HCT116 (cell line): ENCODE results near the gene FILIP1. TPM values are rescaled to one million over a fixed set of nuclear protein-coding genes. Genes with fewer than 3 reads are reported as not detected.

Experiments used
- ATAC-seq: fragments of 200-7000 bp; cut with Tn5 transposase; 2 replicates; pipeline ENCODE4 v1.9.1; 2020; ENCODE audit warnings: mild to moderate bottlenecking, moderate library complexity
- BruUV-seq: library from RNA; stranded (reverse); fragments of 400-500 nt; replicated peaks from 2 replicates; lab custom pipeline; 2021; lab: Mats Ljungman, UMichigan
- CTCF ChIA-PET: fragments of 300-600 bp; sonication (Branson Sonifier 250); formaldehyde crosslinking; loops from one replicate; lab custom pipeline; 2021; ENCODE audit warnings: antibody characterized with exemption; lab: Charles Lee
- POLR2A ChIA-PET: fragments of 300-600, 350-600 bp; sonication (Branson Sonifier 250); formaldehyde crosslinking; loops from one replicate; lab custom pipeline; 2021; ENCODE audit warnings: antibody characterized with exemption; lab: Charles Lee
- RAD21 ChIA-PET, 2 experiments: fragments of 300-600 bp; sonication (Branson Sonifier 250); formaldehyde crosslinking; loops; one replicate each; lab custom pipeline; 2023; ENCODE audit warnings: low total read pairs in 2 of 2; ENCODE audit not compliant: uncharacterized antibody in 2 of 2, unreplicated experiment in 2 of 2, low non-redundant PET in 1 of 2; lab: Charles Lee
- DNase-seq: peaks from one replicate; pipeline ENCODE4 v3.0.0-alpha.2; 2010; ENCODE audit warnings: low read depth, low spot score
- H2AFZ ChIP-seq: fragments of 200-600 bp; shearing (Covaris generic), sonication (generic); 2 replicates; pipeline ENCODE4 v1.6.1; 2017; ENCODE audit warnings: low read depth, mixed run types, mixed read lengths, antibody characterized with exemption, low read length; ENCODE audit not compliant: poor library complexity, severe bottlenecking
- H3K27ac ChIP-seq: 2 replicates; pipeline ENCODE4 v1.5.1; 2012; ENCODE audit warnings: low read depth, low read length
- H3K27me3 ChIP-seq: fragments of 200-600 bp; sonication (generic); 2 replicates; pipeline ENCODE4 v1.6.1; 2016; ENCODE audit warnings: mixed run types, low read length, mixed read lengths; ENCODE audit not compliant: insufficient read depth
- H3K36me3 ChIP-seq, 2 experiments: fragments of 200-500 bp in 1 of 2; fragments of 200-600 bp in 1 of 2; sonication (Bioruptor generic) in 1 of 2; sonication (generic) in 1 of 2; 2 replicates each; pipeline versions ENCODE4 v1.5.1 to v1.6.1; 2014 to 2016; ENCODE audit warnings: low read length in 2 of 2, inconsistent platforms in 1 of 2, mixed read lengths in 1 of 2, mixed run types in 1 of 2; ENCODE audit not compliant: insufficient read depth in 2 of 2, control insufficient read depth in 1 of 2
- H3K4me1 ChIP-seq, 2 experiments: fragments of 200-600 bp in 1 of 2; sonication (generic) in 1 of 2; 2 replicates each; pipeline versions ENCODE4 v1.5.1 to v1.6.1; 2012 to 2017; ENCODE audit warnings: low read length in 2 of 2, inconsistent platforms in 1 of 2, mild to moderate bottlenecking in 1 of 2, mixed read lengths in 1 of 2, mixed run types in 1 of 2, moderate library complexity in 1 of 2; ENCODE audit not compliant: insufficient read depth in 2 of 2, control insufficient read depth in 1 of 2
- H3K4me2 ChIP-seq: fragments of 200-600 bp; sonication (generic); 2 replicates; pipeline ENCODE4 v1.6.1; 2017; ENCODE audit warnings: mixed run types, low read length, mixed read lengths
- H3K4me3 ChIP-seq, 2 experiments: fragments of 200-600 bp in 1 of 2; sonication (generic) in 1 of 2; replicated peaks in 1 of 2; 2 replicates each; pipeline ENCODE4 v1.5.1; 2011 to 2016; ENCODE audit warnings: low read length in 2 of 2, control low read depth in 1 of 2, low read depth in 1 of 2, mild to moderate bottlenecking in 1 of 2, mixed read lengths in 1 of 2, mixed run types in 1 of 2
- H3K79me2 ChIP-seq: fragments of 200-600 bp; sonication (generic); 2 replicates; pipeline ENCODE4 v1.6.1; 2017; ENCODE audit warnings: mild to moderate bottlenecking, mixed run types, low read length, moderate library complexity, mixed read lengths; ENCODE audit not compliant: insufficient read depth
- H3K9ac ChIP-seq: fragments of 200-600 bp; sonication (generic); 2 replicates; pipeline ENCODE4 v1.6.1; 2016; ENCODE audit warnings: low read length, mixed read lengths
- H3K9me2 ChIP-seq: fragments of 200-600 bp; sonication (generic), shearing (Covaris generic); 2 replicates; pipeline ENCODE4 v1.6.1; 2017; ENCODE audit warnings: mixed run types, mild to moderate bottlenecking, moderate library complexity; ENCODE audit not compliant: insufficient read depth
- H3K9me3 ChIP-seq, 2 experiments: fragments of 200-500 bp in 1 of 2; fragments of 200-600 bp in 1 of 2; sonication (Bioruptor generic) in 1 of 2; sonication (generic) in 1 of 2; 2 replicates each; pipeline ENCODE4 v1.6.1; 2014 to 2017; ENCODE audit warnings: low read length in 2 of 2, mixed read lengths in 2 of 2, inconsistent platforms in 1 of 2, low read depth in 1 of 2, mild to moderate bottlenecking in 1 of 2, mixed run types in 1 of 2, moderate library complexity in 1 of 2; ENCODE audit not compliant: control insufficient read depth in 1 of 2, insufficient read depth in 1 of 2
- H4K20me1 ChIP-seq: fragments of 200-600 bp; sonication (generic), shearing (Covaris generic); 2 replicates; pipeline ENCODE4 v1.6.1; 2017; ENCODE audit warnings: mixed run types, mild to moderate bottlenecking, moderate library complexity; ENCODE audit not compliant: insufficient read depth
- CEBPB ChIP-seq: IDR thresholded peaks from 2 replicates; pipeline ENCODE4 v1.6.1; 2012; ENCODE audit warnings: low read depth
- EGR1 ChIP-seq: IDR thresholded peaks from 2 replicates; pipeline ENCODE4 v1.6.1; 2012; ENCODE audit warnings: low read depth
- ELF1 ChIP-seq: IDR thresholded peaks from 2 replicates; pipeline ENCODE4 v1.6.1; 2012; ENCODE audit warnings: low read depth, borderline replicate concordance
- EZH2 ChIP-seq: fragments of 200-600 bp; sonication (generic); IDR thresholded peaks from 2 replicates; pipeline ENCODE4 v1.6.1; 2017; ENCODE audit warnings: antibody characterized with exemption, mixed run types
- EZH2phosphoT487 ChIP-seq: fragments of 200-600 bp; IDR thresholded peaks from 2 replicates; pipeline ENCODE4 v1.6.1; 2018; ENCODE audit warnings: antibody characterized with exemption, borderline replicate concordance
- JUND ChIP-seq: IDR thresholded peaks from 2 replicates; pipeline ENCODE4 v1.6.1; 2012
- POLR2A ChIP-seq: IDR thresholded peaks from 2 replicates; pipeline ENCODE4 v1.7.0; 2011; ENCODE audit warnings: borderline replicate concordance; ENCODE audit not compliant: insufficient read depth, insufficient read length; ENCODE audit errors: extremely low read depth
- POLR2AphosphoS5 ChIP-seq: IDR thresholded peaks from 2 replicates; pipeline ENCODE4 v1.6.1; 2011; ENCODE audit warnings: mild to moderate bottlenecking, low read depth, low read length, moderate library complexity
- RAD21 ChIP-seq: IDR thresholded peaks from 2 replicates; pipeline ENCODE4 v1.6.1; 2012; ENCODE audit warnings: low read depth, mild to moderate bottlenecking
- SIN3A ChIP-seq: IDR thresholded peaks from 2 replicates; pipeline ENCODE4 v1.6.1; 2012; ENCODE audit warnings: low read depth
- SRF ChIP-seq: IDR thresholded peaks from 2 replicates; pipeline ENCODE4 v1.6.1; 2012; ENCODE audit warnings: low read depth
- YY1 ChIP-seq: IDR thresholded peaks from 2 replicates; pipeline ENCODE4 v1.6.1; 2011; ENCODE audit warnings: low read length, low read depth, moderate library complexity, mild to moderate bottlenecking; ENCODE audit not compliant: insufficient replicate concordance; ENCODE audit errors: extremely low read depth
- ZFX ChIP-seq: fragments of 450-650 bp; IDR thresholded peaks from 2 replicates; pipeline ENCODE4 v1.6.1; 2017
- ZNF274 ChIP-seq: fragments of 200-500 bp; sonication (Bioruptor generic); IDR thresholded peaks from 2 replicates; pipeline ENCODE4 v1.6.1; 2014; ENCODE audit warnings: mild to moderate bottlenecking, low read depth, low read length, inconsistent platforms
- intact Hi-C: fragments of 100-400 bp; cut with micrococcal nuclease; formaldehyde crosslinking; loops from 2 replicates; pipeline ENCODE4 v1.10.0; 2022
- total RNA-seq: library from RNA; stranded (reverse); gene quantifications from one replicate; pipeline ENCODE4 v1.2.1, GENCODE V29; 2021; ENCODE audit not compliant: unreplicated experiment
- TF ChIP-seq, protein P1 (sequence below): IDR thresholded peaks from 2 replicates; pipeline ENCODE4 v1.6.1; 2012
- TF ChIP-seq, protein P2 (sequence below), 3 experiments: fragments of 200-600 bp in 1 of 3; sonication (generic) in 1 of 3; IDR thresholded peaks in 2 of 3; conservative IDR thresholded peaks in 1 of 3; 2 replicates each; pipeline ENCODE4 v1.5.1; 2012 to 2017; ENCODE audit warnings: low read depth in 2 of 3, low read length in 2 of 3, antibody characterized with exemption in 1 of 3, borderline replicate concordance in 1 of 3, control low read depth in 1 of 3, mild to moderate bottlenecking in 1 of 3, mixed read lengths in 1 of 3, mixed run types in 1 of 3, moderate library complexity in 1 of 3; ENCODE audit not compliant: insufficient read depth in 1 of 3
- TF ChIP-seq, protein P3 (sequence below): IDR thresholded peaks from 2 replicates; pipeline ENCODE4 v1.6.1; 2012; ENCODE audit warnings: low read depth
- TF ChIP-seq, protein P4 (sequence below): IDR thresholded peaks from 2 replicates; pipeline ENCODE4 v1.6.1; 2012

FILIP1 gene
- total RNA-seq, 1 experiment from 2014 or later, result 0.05 TPM

DNA sequence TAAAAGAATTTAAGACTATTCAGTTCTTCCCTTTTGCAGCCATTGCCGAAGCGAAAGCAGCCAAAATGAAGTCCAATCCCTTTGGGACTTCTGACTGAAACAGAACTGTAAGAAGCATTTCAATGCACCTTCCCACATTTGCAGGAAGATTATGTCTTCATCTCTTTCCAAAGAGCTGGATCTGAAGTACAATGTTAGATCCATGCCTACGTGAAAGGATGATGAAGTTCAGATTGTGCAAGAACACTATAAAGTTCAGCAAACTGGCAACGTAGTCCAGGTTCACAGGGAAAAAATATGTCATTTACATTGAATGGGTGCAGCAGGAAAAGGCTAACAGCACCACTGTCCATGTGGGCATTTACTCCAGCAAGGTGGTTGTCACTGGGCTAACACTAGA lies 6.0 kb upstream of the FILIP1 start:
- Histone ChIP-seq H3K36me3 (no peaks in the 10 kb centered on the region), H3K9ac (no peak overlapping the region)
- TF ChIP-seq, protein P1, sequence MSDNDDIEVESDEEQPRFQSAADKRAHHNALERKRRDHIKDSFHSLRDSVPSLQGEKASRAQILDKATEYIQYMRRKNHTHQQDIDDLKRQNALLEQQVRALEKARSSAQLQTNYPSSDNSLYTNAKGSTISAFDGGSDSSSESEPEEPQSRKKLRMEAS, result no peak
- TF ChIP-seq, protein P2, sequence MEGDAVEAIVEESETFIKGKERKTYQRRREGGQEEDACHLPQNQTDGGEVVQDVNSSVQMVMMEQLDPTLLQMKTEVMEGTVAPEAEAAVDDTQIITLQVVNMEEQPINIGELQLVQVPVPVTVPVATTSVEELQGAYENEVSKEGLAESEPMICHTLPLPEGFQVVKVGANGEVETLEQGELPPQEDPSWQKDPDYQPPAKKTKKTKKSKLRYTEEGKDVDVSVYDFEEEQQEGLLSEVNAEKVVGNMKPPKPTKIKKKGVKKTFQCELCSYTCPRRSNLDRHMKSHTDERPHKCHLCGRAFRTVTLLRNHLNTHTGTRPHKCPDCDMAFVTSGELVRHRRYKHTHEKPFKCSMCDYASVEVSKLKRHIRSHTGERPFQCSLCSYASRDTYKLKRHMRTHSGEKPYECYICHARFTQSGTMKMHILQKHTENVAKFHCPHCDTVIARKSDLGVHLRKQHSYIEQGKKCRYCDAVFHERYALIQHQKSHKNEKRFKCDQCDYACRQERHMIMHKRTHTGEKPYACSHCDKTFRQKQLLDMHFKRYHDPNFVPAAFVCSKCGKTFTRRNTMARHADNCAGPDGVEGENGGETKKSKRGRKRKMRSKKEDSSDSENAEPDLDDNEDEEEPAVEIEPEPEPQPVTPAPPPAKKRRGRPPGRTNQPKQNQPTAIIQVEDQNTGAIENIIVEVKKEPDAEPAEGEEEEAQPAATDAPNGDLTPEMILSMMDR (IDR thresholded peaks at IDR 0.05 in 2 of 3, conservative IDR thresholded peaks at IDR 0.05 in 1 of 3; ENCODE audit: borderline replicate concordance in 1 of 3, insufficient read depth in 1 of 3, low read depth in 2 of 3, low read length in 2 of 3), result no peak
- TF ChIP-seq EGR1 (no peak), SIN3A (no peak), ZFX (no peak), CEBPB (no peak), POLR2A (no peak), JUND (no peak), EZH2 (no peak), RAD21 (no peak), ELF1 (no peak), EZH2phosphoT487 (no peak), POLR2AphosphoS5 (no peak), YY1 (no peak), ZNF274 (no peak), SRF (no peak)
- TF ChIP-seq, protein P3, sequence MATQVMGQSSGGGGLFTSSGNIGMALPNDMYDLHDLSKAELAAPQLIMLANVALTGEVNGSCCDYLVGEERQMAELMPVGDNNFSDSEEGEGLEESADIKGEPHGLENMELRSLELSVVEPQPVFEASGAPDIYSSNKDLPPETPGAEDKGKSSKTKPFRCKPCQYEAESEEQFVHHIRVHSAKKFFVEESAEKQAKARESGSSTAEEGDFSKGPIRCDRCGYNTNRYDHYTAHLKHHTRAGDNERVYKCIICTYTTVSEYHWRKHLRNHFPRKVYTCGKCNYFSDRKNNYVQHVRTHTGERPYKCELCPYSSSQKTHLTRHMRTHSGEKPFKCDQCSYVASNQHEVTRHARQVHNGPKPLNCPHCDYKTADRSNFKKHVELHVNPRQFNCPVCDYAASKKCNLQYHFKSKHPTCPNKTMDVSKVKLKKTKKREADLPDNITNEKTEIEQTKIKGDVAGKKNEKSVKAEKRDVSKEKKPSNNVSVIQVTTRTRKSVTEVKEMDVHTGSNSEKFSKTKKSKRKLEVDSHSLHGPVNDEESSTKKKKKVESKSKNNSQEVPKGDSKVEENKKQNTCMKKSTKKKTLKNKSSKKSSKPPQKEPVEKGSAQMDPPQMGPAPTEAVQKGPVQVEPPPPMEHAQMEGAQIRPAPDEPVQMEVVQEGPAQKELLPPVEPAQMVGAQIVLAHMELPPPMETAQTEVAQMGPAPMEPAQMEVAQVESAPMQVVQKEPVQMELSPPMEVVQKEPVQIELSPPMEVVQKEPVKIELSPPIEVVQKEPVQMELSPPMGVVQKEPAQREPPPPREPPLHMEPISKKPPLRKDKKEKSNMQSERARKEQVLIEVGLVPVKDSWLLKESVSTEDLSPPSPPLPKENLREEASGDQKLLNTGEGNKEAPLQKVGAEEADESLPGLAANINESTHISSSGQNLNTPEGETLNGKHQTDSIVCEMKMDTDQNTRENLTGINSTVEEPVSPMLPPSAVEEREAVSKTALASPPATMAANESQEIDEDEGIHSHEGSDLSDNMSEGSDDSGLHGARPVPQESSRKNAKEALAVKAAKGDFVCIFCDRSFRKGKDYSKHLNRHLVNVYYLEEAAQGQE, result no peak
- TF ChIP-seq, protein P4, sequence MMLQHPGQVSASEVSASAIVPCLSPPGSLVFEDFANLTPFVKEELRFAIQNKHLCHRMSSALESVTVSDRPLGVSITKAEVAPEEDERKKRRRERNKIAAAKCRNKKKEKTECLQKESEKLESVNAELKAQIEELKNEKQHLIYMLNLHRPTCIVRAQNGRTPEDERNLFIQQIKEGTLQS, result no peak
- TF ChIP-seq, all 23 proteins: peak for 0
- Histone ChIP-seq H3K79me2 (no peaks in the 10 kb centered on the region), H3K4me2 (no peak overlapping the region), H4K20me1 (no peaks in the 10 kb centered on the region), H3K27me3 (no peaks in the 10 kb centered on the region), H3K4me1 (peaks cover 5 to 11% of the 10 kb centered on the region in 2 experiments; a peak in 3 of 4 replicates), H3K27ac (no peak overlapping the region), H2AFZ (no peak overlapping the region), H3K4me3 (no peak overlapping the region), H3K9me3 (no peaks in the 10 kb centered on the region), H3K9me2 (no peaks in the 10 kb centered on the region)
- ChIA-PET POLR2A (no interaction called here), CTCF (no interaction called here), RAD21 (no interaction called here)
- ATAC-seq (no peak), DNase-seq (no peak)
- intact Hi-C loops, result no loop called here
- no TSS peak for BruUV-seq
